Fibroblast of lung (primary cell): Measurements from ENCODE around the gene VSIG4. TPM values are rescaled to one million over a fixed set of nuclear protein-coding genes. Genes with fewer than 3 reads are reported as not detected.

Experiments used
- DNase-seq, 2 donors: peaks; one replicate each; pipeline versions ENCODE4 v3.0.0 to v3.0.0-alpha.2; 2010; ENCODE audit warnings: low read depth in 2 of 2
- H2AFZ ChIP-seq: 2 replicates; pipeline ENCODE4 v1.5.1; 2012; ENCODE audit warnings: low read length, control low read depth, inconsistent platforms
- H3K27ac ChIP-seq: 2 replicates; pipeline ENCODE4 v1.5.1; 2011; ENCODE audit warnings: low read length, control low read depth; ENCODE audit not compliant: insufficient read depth
- H3K27me3 ChIP-seq: 2 replicates; pipeline ENCODE4 v1.5.1; 2011; ENCODE audit warnings: mild to moderate bottlenecking, low read length; ENCODE audit not compliant: control insufficient read depth, insufficient read depth
- H3K36me3 ChIP-seq: 2 replicates; pipeline ENCODE4 v1.5.1; 2011; ENCODE audit warnings: low read length; ENCODE audit not compliant: control insufficient read depth, insufficient read depth
- H3K4me1 ChIP-seq: 2 replicates; pipeline ENCODE4 v1.5.1; 2011; ENCODE audit warnings: low read length; ENCODE audit not compliant: control insufficient read depth, insufficient read depth; ENCODE audit errors: extremely low read depth
- H3K4me2 ChIP-seq: 2 replicates; pipeline ENCODE4 v1.5.1; 2011; ENCODE audit warnings: low read length, control low read depth; ENCODE audit not compliant: insufficient read depth; ENCODE audit errors: extremely low read depth
- H3K4me3 ChIP-seq, 4 experiments: fragments of 200-600 bp in 1 of 4; sonication (generic) in 1 of 4; replicated peaks in 1 of 4; 2 replicates each; pipeline ENCODE4 v1.5.1; 2011 to 2016; ENCODE audit warnings: low read length in 4 of 4, low read depth in 3 of 4, mild to moderate bottlenecking in 3 of 4, control low read depth in 2 of 4, inconsistent platforms in 1 of 4, mixed read lengths in 1 of 4; ENCODE audit not compliant: insufficient read depth in 1 of 4; ENCODE audit errors: control extremely low read depth in 1 of 4
- H3K79me2 ChIP-seq: 2 replicates; pipeline ENCODE4 v1.5.1; 2012; ENCODE audit warnings: mild to moderate bottlenecking, low read length, inconsistent platforms; ENCODE audit not compliant: control insufficient read depth, insufficient read depth
- H3K9ac ChIP-seq: 2 replicates; pipeline ENCODE4 v1.5.1; 2011; ENCODE audit warnings: mild to moderate bottlenecking, low read length, control low read depth; ENCODE audit not compliant: insufficient read depth
- H3K9me3 ChIP-seq: 2 replicates; pipeline ENCODE4 v1.5.1; 2012; ENCODE audit warnings: low read depth, low read length; ENCODE audit not compliant: control insufficient read depth, insufficient read depth
- H4K20me1 ChIP-seq: 2 replicates; pipeline ENCODE4 v1.5.1; 2011; ENCODE audit warnings: low read length; ENCODE audit not compliant: control insufficient read depth, insufficient read depth; ENCODE audit errors: extremely low read depth
- EZH2 ChIP-seq: IDR thresholded peaks from 2 replicates; pipeline ENCODE4 v1.5.1; 2012; ENCODE audit warnings: low read length, control low read depth, mild to moderate bottlenecking; ENCODE audit errors: missing control alignments
- polyA plus RNA-seq, 2 donors: library from polyadenylated mRNA; depleted of rRNA in 1 of 2; stranded (reverse) in 1 of 2; unstranded in 1 of 2; fragments of >200 nt; gene quantifications; 2 replicates each; pipeline ENCODE4 v1.2.1, GENCODE V29; 2011 to 2012; ENCODE audit warnings: missing spikeins in 1 of 2
- total RNA-seq: library from RNA; depleted of rRNA; stranded (reverse); fragments of >200 nt; gene quantifications from 2 replicates; pipeline ENCODE4 v1.2.1, GENCODE V29; 2014
- TF ChIP-seq, protein P1 (sequence below), 2 donors: IDR thresholded peaks in 1 of 2; conservative IDR thresholded peaks in 1 of 2; 1 replicate in 1 of 2; 2 replicates in 1 of 2; pipeline ENCODE4 v1.5.1; 2011 to 2012; ENCODE audit warnings: low read length in 2 of 2, control low read depth in 1 of 2, inconsistent platforms in 1 of 2, low read depth in 1 of 2, mild to moderate bottlenecking in 1 of 2

The VSIG4 gene
- total and polyA plus RNA-seq, 2 donors (not counting 1 experiment from before 2014, with no cell fraction given), result not detected

DNA sequence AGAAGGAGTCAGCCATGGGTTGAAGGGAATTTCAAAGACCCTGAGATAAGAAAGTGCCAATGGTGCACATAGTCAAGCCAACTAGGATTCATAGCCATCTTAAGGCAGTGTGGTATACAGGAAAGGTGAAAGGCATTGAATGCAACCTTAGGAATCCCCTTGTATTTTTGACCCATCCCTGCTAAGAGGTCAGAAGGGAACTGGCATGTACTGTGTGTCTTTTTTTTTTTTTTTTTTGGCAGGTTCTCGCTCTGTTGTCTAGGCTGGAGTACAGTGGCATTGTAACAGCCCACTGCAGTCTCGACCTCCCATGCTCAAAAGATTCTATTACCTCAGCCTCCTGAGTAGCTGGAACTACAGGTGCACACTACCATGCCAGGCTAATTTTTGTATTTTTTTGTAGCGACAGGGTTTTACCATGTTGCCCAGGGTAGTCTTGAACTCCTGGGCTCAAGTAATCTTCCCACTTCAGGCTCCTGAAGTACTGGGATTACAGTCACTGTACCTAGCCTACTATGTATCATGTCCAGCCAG is 40.8 kb downstream of the VSIG4 start:
- no peaks in the 10 kb centered on the region for H4K20me1 ChIP-seq
- H3K9me3 ChIP-seq, result no peaks in the 10 kb centered on the region
- H3K9ac ChIP-seq, result no peak overlapping the region
- no peak for DNase-seq
- no peaks in the 10 kb centered on the region for H3K79me2 ChIP-seq
- TF ChIP-seq, protein P1, sequence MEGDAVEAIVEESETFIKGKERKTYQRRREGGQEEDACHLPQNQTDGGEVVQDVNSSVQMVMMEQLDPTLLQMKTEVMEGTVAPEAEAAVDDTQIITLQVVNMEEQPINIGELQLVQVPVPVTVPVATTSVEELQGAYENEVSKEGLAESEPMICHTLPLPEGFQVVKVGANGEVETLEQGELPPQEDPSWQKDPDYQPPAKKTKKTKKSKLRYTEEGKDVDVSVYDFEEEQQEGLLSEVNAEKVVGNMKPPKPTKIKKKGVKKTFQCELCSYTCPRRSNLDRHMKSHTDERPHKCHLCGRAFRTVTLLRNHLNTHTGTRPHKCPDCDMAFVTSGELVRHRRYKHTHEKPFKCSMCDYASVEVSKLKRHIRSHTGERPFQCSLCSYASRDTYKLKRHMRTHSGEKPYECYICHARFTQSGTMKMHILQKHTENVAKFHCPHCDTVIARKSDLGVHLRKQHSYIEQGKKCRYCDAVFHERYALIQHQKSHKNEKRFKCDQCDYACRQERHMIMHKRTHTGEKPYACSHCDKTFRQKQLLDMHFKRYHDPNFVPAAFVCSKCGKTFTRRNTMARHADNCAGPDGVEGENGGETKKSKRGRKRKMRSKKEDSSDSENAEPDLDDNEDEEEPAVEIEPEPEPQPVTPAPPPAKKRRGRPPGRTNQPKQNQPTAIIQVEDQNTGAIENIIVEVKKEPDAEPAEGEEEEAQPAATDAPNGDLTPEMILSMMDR (conservative IDR thresholded peaks at IDR 0.05 in 1 of 2, IDR thresholded peaks at IDR 0.05 in 1 of 2; ENCODE audit: low read depth in 1 of 2, low read length in 2 of 2), result no peak
- TF ChIP-seq EZH2, result no peak
- H3K36me3 ChIP-seq, result no peaks in the 10 kb centered on the region
- H3K4me1 ChIP-seq, result no peaks in the 10 kb centered on the region
- H3K27me3 ChIP-seq, result no peaks in the 10 kb centered on the region
- H3K4me3 ChIP-seq, result no peak overlapping the region
- no peak overlapping the region for H3K27ac ChIP-seq
- H2AFZ ChIP-seq, result no peak overlapping the region
- no peak overlapping the region for H3K4me2 ChIP-seq

DNA sequence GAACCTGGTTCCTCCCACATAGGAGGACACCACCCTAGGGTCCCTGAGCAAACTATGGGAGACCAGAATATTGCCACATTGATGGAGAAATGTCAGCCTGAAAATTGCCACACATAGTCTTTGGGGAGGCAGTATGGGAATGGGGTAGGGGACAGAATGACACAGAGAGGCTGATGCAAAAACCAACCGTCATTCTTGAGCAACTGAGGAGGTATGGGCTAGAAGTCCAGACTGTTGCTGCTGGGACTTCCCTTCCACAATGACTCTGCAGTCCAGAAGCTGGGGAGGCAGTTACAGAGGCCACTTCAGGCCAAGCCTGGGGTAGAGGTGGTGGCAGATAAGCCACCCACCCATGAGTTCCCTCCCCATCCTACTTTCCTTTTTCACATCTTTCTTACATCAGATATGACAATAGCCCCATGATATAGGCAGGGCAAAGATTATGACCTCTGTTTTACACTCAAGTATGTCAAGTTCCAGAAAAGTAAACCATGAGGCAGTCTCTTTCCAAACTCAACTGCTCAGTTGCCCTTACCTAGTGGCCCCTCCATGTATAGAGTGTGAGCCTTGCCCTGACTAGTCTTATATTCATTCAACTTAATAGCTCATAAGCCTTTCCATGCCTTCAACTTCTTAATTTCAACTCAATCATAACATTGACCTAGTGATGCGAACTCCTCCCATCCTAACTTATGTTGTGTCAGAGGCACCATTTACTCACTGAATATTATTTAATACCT is 41.7 kb downstream of the VSIG4 start:
- Histone ChIP-seq H3K79me2 (no peaks in the 10 kb centered on the region), H4K20me1 (no peaks in the 10 kb centered on the region), H3K4me1 (no peaks in the 10 kb centered on the region), H2AFZ (no peak overlapping the region), H3K9ac (no peak overlapping the region), H3K4me2 (no peak overlapping the region), H3K36me3 (no peaks in the 10 kb centered on the region), H3K9me3 (no peaks in the 10 kb centered on the region), H3K27ac (no peak overlapping the region), H3K4me3 (no peak overlapping the region), H3K27me3 (no peaks in the 10 kb centered on the region)
- no peak for DNase-seq
- TF ChIP-seq, protein P1 (conservative IDR thresholded peaks at IDR 0.05 in 1 of 2, IDR thresholded peaks at IDR 0.05 in 1 of 2; ENCODE audit: low read depth in 1 of 2, low read length in 2 of 2), result no peak
- TF ChIP-seq EZH2, result no peak

GRCh38 chrX:65994519-65995506 is 45.1 kb downstream of the VSIG4 start:
- Histone ChIP-seq H3K27ac (no peak overlapping the region), H3K36me3 (no peaks in the 10 kb centered on the region), H3K9me3 (no peaks in the 10 kb centered on the region), H3K4me3 (no peak overlapping the region), H2AFZ (no peak overlapping the region), H3K4me1 (no peaks in the 10 kb centered on the region), H3K79me2 (no peaks in the 10 kb centered on the region), H3K27me3 (no peaks in the 10 kb centered on the region), H3K9ac (no peak overlapping the region), H3K4me2 (no peak overlapping the region), H4K20me1 (no peaks in the 10 kb centered on the region)
- no peak for TF ChIP-seq EZH2
- TF ChIP-seq, protein P1 (conservative IDR thresholded peaks at IDR 0.05 in 1 of 2, IDR thresholded peaks at IDR 0.05 in 1 of 2; ENCODE audit: low read depth in 1 of 2, low read length in 2 of 2), result no peak
- no peak for DNase-seq
